Measurements from ENCODE around the gene ELFN1.
"Not testable (repeated sequence)": the region's sequence is repeated elsewhere in the genome, so short reads cannot be mapped to it uniquely, and the experiment has no call there.

Gene ELFN1

GRCh38 chr7:1717095-1717483, 47.0 kb downstream of the ELFN1 start:
- H3K4me3 ChIP-seq (ENCODE audit: low read depth, low read length), result no peak overlapping the region
- no peak for TF ChIP-seq CTCF (IDR thresholded peaks at IDR 0.05; ENCODE audit: borderline replicate concordance, insufficient read depth, low read depth, low read length)

- H3K4me3 ChIP-seq (ENCODE audit: low read depth, low read length), result no peak overlapping the region
- TF ChIP-seq CTCF (IDR thresholded peaks at IDR 0.05; ENCODE audit: borderline replicate concordance, insufficient read depth, low read depth, low read length), result no peak
Measured at GRCh38 chr7:1717903-1718676, 48.0 kb downstream of the ELFN1 start.

- H3K4me3 ChIP-seq (ENCODE audit: low read depth, low read length), result not testable (repeated sequence)
Measured at GRCh38 chr7:1718850-1719249, 48.8 kb downstream of the ELFN1 start.

- not testable (repeated sequence) for H3K4me3 ChIP-seq (ENCODE audit: low read depth, low read length)
Measured at GRCh38 chr7:1719256-1719655, 49.2 kb downstream of the ELFN1 start.

GRCh38 chr7:1719913-1720312, 49.8 kb downstream of the ELFN1 start:
- TF ChIP-seq CTCF (IDR thresholded peaks at IDR 0.05; ENCODE audit: borderline replicate concordance, insufficient read depth, low read depth, low read length), result no peak

GRCh38 chr7:1720326-1720725, 50.2 kb downstream of the ELFN1 start:
- no peak for TF ChIP-seq CTCF (IDR thresholded peaks at IDR 0.05; ENCODE audit: borderline replicate concordance, insufficient read depth, low read depth, low read length)

More at GRCh38 chr7:1719913-1720312, 49.8 kb downstream of the ELFN1 start:
- H3K4me3 ChIP-seq (ENCODE audit: low read depth, low read length), result no peak overlapping the region

GRCh38 chr7:1721047-1721690, 51.1 kb downstream of the ELFN1 start:
- no peak overlapping the region for H3K4me3 ChIP-seq (ENCODE audit: low read depth, low read length)
- TF ChIP-seq CTCF (IDR thresholded peaks at IDR 0.05; ENCODE audit: borderline replicate concordance, insufficient read depth, low read depth, low read length), result no peak

More at GRCh38 chr7:1720326-1720725, 50.2 kb downstream of the ELFN1 start:
- no peak overlapping the region for H3K4me3 ChIP-seq (ENCODE audit: low read depth, low read length)

GRCh38 chr7:1723254-1723653, 53.2 kb downstream of the ELFN1 start:
- TF ChIP-seq CTCF (IDR thresholded peaks at IDR 0.05; ENCODE audit: borderline replicate concordance, insufficient read depth, low read depth, low read length), result no peak
- no peak overlapping the region for H3K4me3 ChIP-seq (ENCODE audit: low read depth, low read length)
